Panc1 (cell line): ENCODE measurements around the gene TRIM66. TPM values are rescaled to one million over a fixed set of nuclear protein-coding genes. Genes with fewer than 3 reads are reported as not detected.

Source experiments
- ATAC-seq: fragments of 200-7000 bp; cut with Tn5 transposase; 2 replicates; pipeline ENCODE4 v1.9.1; 2020; ENCODE audit warnings: mild to moderate bottlenecking, moderate library complexity
- BruUV-seq: library from RNA; stranded (reverse); fragments of 400-500 nt; replicated peaks from 2 replicates; lab custom pipeline; 2021; lab: Mats Ljungman, UMichigan
- CTCF ChIA-PET: fragments of 300-600 bp; sonication (Branson Sonifier 250); formaldehyde crosslinking; loops from one replicate; lab custom pipeline; 2022; ENCODE audit warnings: antibody characterized with exemption; lab: Charles Lee
- POLR2A ChIA-PET: fragments of 300-600 bp; sonication (Branson Sonifier 250); formaldehyde crosslinking; loops from one replicate; lab custom pipeline; 2022; ENCODE audit warnings: antibody characterized with exemption; lab: Charles Lee
- DNase-seq: peaks from one replicate; pipeline ENCODE4 v3.0.0-alpha.2; 2010; ENCODE audit warnings: low read depth, low spot score
- H3K27ac ChIP-seq: 2 replicates; pipeline ENCODE4 v1.5.1; 2011; ENCODE audit warnings: mild to moderate bottlenecking, low read length, inconsistent platforms
- H3K27me3 ChIP-seq: fragments of 200-500 bp; sonication (Bioruptor generic); 2 replicates; pipeline ENCODE4 v1.6.0; 2014; ENCODE audit warnings: low read length, inconsistent platforms; ENCODE audit not compliant: control insufficient read depth, insufficient read depth
- H3K36me3 ChIP-seq: fragments of 200-500 bp; sonication (Bioruptor generic); 2 replicates; pipeline ENCODE4 v1.5.1; 2014; ENCODE audit warnings: inconsistent platforms, mild to moderate bottlenecking, low read length, moderate library complexity; ENCODE audit not compliant: control insufficient read depth, insufficient read depth
- H3K4me1 ChIP-seq: 2 replicates; pipeline ENCODE4 v1.5.1; 2011; ENCODE audit warnings: inconsistent platforms, mild to moderate bottlenecking, low read length, moderate library complexity; ENCODE audit not compliant: control insufficient read depth, insufficient read depth
- H3K4me3 ChIP-seq, 2 experiments: 2 replicates each; pipeline ENCODE4 v1.5.1; 2011 to 2012; ENCODE audit warnings: low read depth in 2 of 2, low read length in 2 of 2, mild to moderate bottlenecking in 2 of 2, inconsistent platforms in 1 of 2, moderate library complexity in 1 of 2
- H3K9me3 ChIP-seq: fragments of 200-500 bp; sonication (Bioruptor generic); 2 replicates; pipeline ENCODE4 v1.5.1; 2014; ENCODE audit warnings: low read depth, mild to moderate bottlenecking, inconsistent platforms, low read length, moderate library complexity; ENCODE audit not compliant: control insufficient read depth, insufficient read depth
- CTCF ChIP-seq: fragments of 450-650 bp; IDR thresholded peaks from 2 replicates; pipeline ENCODE4 v1.5.1; 2017; ENCODE audit warnings: mild to moderate bottlenecking
- REST ChIP-seq, 2 experiments: IDR thresholded peaks; 2 replicates each; pipeline ENCODE4 v1.6.1; 2011 to 2012; ENCODE audit warnings: low read depth in 2 of 2, control low read depth in 1 of 2, low read length in 1 of 2, mild to moderate bottlenecking in 1 of 2, moderate library complexity in 1 of 2; ENCODE audit not compliant: insufficient read depth in 1 of 2
- in situ Hi-C: cut with HindIII; loops from 2 replicates; pipeline ENCODE4 v1.10.0; 2016; ENCODE audit warnings: low sequenced_read_pairs, low pct_unique_long_range_greater_than_20kb
- intact Hi-C: fragments of 100-400 bp; cut with micrococcal nuclease; formaldehyde crosslinking; loops from one replicate; pipeline ENCODE4 v1.10.0; 2022; ENCODE audit not compliant: unreplicated experiment
- total RNA-seq: library from RNA; stranded (reverse); gene quantifications from one replicate; pipeline ENCODE4 v1.2.1, GENCODE V29; 2021; ENCODE audit not compliant: unreplicated experiment

Gene TRIM66
- total RNA-seq, 1 experiment from 2014 or later = 30.4 TPM

- H3K4me3 ChIP-seq = no peak overlapping the region
- no peak for DNase-seq
- in situ Hi-C loops = no loop called here
- peaks cover 40% of the 10 kb centered on the region for H3K27me3 ChIP-seq
- ATAC-seq = no peak
- no TSS peak for BruUV-seq
- 0 out of 2 replicates have a peak, but pooled peaks cover 6% of the 10 kb centered on the region for H3K9me3 ChIP-seq
- H3K4me1 ChIP-seq = no peaks in the 10 kb centered on the region
- H3K27ac ChIP-seq = no peak overlapping the region
- ChIA-PET POLR2A (no interaction called here), CTCF (no interaction called here)
- intact Hi-C loops = loop anchor here (10.0 kb wide), 1 partner anchor 560 kb away; no protein-coding TSS in a partner anchor
- H3K36me3 ChIP-seq = no peaks in the 10 kb centered on the region
- peak; percentile 13; the same call in 1 of the 2 replicates for TF ChIP-seq CTCF
- no peak for TF ChIP-seq REST (IDR thresholded peaks at IDR 0.05; ENCODE audit: insufficient read depth in 1 of 2, low read depth in 2 of 2, low read length in 1 of 2)
Measured at GRCh38 chr11:8564526-8564925, 117.9 kb downstream of the TRIM66 start.

Other genes with a start within 250 kb of the TRIM66 start
- 3.9 TPM for gene STK33, start 88.4 kb downstream of the TRIM66 start, total RNA-seq
- gene RPL27A, start 127 bp upstream of the TRIM66 start, total RNA-seq = 1,115 TPM
- gene AKIP1, start 228.5 kb upstream of the TRIM66 start, total RNA-seq = 85.2 TPM